Erythroblast (primary cell): ENCODE data around the gene SPON1.

Experiments
- GATA1 ChIP-seq: IDR thresholded peaks from 2 replicates; pipeline ENCODE4 v1.6.1; 2011; ENCODE audit warnings: low read depth, mild to moderate bottlenecking, control low read depth, low read length, moderate library complexity
- POLR2A ChIP-seq: IDR thresholded peaks from 2 replicates; pipeline ENCODE4 v1.6.1; 2011; ENCODE audit warnings: mild to moderate bottlenecking, low read length

- TF ChIP-seq POLR2A (no peak), GATA1 (no peak)
Measured at GRCh38 chr11:14242733-14243132, 280.2 kb downstream of the SPON1 start.
